ENCODE data around the gene SVBP. TPM values are rescaled to one million over a fixed set of nuclear protein-coding genes. Genes with fewer than 3 reads are reported as not detected.
A peak's percentile ranks its signal among the peaks of the same experiment; 100 is the strongest.

SVBP gene
- polyA plus RNA-seq, 4 donors: 64.8 to 77.6 (median 69.3) TPM

DNA sequence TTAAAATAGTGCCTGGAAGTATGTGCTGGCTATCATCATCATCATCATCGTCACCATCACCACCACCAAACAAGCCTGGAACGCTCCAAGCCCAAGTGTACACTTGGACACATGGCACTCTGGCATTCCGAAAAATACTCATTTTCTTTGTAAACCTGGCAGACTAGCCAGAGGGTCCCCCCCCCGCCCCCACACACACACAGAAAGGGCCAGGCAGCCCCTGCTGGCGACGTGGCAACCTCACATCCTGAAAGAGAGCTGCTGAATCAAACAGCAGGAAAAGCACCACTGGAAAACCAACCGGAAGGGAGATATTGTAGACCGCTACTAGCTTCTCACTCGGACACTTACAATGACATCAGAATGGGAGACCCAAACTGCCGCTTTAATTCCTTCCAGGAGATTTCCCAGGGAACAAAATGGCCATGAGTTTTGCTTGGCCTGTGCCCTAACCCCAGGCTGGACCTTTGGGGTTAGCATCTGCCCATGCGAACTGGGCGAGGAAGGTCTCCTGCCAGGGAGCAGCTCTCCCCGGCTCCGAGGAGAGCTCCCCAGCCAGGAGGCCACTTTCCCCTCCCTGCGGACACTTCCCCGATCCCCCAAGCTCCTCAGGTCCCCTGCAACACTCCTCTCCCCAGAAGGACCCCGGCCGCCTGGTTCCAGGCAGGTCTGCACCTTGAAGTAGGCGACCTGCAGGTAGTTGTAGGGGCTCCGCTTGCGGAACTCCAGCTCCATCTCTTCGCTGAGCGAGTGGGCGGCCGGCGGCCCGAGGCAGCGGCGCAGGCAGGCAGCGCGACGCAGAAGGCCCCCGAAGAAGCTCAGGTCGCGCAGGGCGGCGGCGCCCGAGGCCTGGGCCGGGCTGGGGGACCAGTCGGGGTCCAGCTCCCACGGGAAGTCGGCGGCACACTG is 51.1 kb downstream of the SVBP start:
- peak in 2 of 4 donors; percentile 51 to 57 for DNase-seq (ENCODE audit: low read depth in 4 of 4, low spot score in 3 of 4)

DNA sequence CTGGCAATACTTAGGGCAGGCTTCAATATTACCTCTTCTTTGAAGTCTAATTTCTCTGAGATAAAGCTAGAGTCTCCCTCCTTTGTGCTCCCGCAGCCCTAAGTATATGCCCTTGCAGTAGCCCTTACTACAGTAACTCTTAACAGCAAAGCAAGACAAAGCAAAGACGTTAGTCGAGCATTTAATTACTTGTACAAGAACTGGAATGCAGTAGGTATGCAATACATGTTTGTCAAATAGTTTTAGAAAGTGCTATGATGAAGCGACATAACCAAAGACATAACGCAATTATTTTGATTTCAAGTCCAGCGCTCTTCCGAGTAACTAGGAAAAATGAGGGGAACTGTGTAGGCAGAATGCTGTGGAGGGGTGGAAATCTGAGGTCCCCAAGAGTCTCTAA is 51.9 kb downstream of the SVBP start:
- no peak for DNase-seq (ENCODE audit: low read depth in 4 of 4, low spot score in 3 of 4)

DNA sequence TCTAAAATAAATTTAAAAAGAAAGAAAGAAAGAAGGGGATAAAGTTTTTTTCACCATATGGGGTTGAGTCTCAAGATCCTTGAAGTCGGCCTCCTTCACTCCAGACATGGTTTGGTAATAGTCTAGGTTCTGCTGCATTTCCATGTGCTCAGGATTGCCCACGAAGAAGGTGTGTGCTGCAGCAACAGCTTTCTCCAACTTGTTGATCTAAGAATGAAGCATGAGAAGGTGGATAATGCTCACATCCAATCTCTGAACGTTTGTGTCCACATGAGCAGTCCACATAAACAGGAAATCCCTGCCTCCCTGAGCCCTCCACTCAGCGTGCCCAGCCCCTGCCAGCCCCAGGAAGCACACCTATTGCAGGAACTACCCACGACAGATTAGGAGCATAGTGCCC is 54.9 kb downstream of the SVBP start:
- DNase-seq (ENCODE audit: low read depth in 4 of 4, low spot score in 3 of 4): no peak

DNA sequence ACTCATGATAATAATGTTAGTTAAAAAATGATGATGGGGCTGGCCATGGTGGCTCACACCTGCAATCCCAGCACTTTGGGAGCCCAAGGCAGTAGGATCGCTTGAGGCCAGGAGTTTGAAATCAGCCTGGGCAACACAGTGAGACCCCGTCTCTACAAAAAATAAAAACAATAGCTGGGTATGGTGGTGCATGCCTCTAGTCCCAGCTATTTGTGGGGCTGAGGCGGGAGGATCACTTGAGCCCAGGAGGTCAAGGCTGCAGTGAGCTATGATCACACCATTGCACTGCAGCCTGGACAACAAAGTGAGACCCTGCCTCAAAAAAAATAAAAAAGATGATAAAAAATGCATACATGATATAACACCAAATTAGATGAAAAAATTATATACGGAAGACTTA is 55.6 kb downstream of the SVBP start:
- DNase-seq (ENCODE audit: low read depth in 4 of 4, low spot score in 3 of 4): no peak

DNA sequence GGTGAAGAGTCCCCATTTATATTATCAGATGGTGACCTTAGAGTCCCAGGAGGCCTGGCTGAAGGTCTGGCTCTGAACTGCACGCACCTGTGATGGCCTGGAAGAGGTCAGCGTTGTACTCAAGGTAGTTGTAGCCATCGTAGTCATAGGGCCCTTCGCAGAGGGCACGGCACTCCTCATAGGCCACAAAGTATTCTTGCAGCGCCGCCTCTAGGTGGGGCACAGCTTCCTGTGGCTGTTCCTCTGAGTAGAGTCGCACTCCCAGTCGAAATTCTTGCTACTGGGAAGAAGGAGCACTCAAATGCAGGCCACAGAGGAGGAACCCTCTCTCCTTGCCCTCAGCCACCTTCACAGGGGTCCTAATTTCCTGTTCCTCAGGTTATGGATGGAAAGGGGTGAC is 58.1 kb downstream of the SVBP start:
- no peak for DNase-seq (ENCODE audit: low read depth in 4 of 4, low spot score in 3 of 4)

DNA sequence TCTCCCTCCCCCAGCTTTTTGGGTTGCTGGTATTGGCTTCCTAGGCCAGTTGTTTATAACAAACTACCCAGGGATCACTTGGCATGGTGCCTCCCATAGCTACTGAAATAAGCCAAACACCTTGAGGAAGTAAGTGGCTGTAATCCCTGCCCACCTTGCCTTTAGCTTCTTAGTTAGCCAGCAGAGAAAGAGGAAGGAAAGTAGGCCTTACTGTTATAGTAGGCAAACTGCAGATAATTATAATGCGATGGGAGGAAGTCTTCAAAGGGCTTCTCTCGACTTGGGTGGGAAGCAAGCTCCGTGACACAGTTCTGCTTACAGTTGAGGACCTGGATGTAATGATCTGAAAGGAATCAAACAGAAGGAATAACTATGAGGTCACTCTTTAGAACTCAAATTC is 58.6 kb downstream of the SVBP start:
- no peak for DNase-seq (ENCODE audit: low read depth in 4 of 4, low spot score in 3 of 4)

DNA sequence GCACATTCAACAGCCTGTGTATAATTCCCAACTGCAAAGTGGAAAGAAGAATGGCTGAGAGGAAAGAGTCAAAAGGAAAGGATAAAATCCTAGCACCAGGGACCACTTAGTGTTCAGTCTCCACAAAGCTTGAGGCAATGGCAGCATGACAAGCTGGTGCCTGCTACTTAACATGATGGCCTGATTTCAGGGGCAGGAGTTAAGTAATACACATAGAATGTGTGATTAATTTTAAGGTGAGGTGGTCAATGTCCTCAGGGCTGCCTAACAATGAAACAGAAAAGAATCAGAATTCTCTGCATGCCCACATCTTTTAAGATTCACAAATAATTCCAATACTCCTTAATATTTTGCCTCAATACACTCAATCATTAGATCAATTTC is 59.3 kb downstream of the SVBP start:
- no peak for DNase-seq (ENCODE audit: low read depth in 4 of 4, low spot score in 3 of 4)

Other genes starting within 250 kb of the SVBP start
- gene PPIH, start 159.0 kb downstream of the SVBP start, polyA plus RNA-seq (ENCODE audit: insufficient read length in 4 of 4): 10 to 100 TPM; 55.8 to 58.1 (median 56.3) TPM
- gene YBX1, start 135.0 kb downstream of the SVBP start, polyA plus RNA-seq (ENCODE audit: insufficient read length in 4 of 4): 100 to 1,000 TPM; 663 to 691 (median 683) TPM
- gene CLDN19, start 77.2 kb downstream of the SVBP start, polyA plus RNA-seq (ENCODE audit: insufficient read length in 4 of 4): 100 to 1,000 TPM in 2 of 4 donors, 10 to 100 TPM in 2; 88.5 to 111 (median 102) TPM
- gene P3H1, start 50.4 kb downstream of the SVBP start, polyA plus RNA-seq (ENCODE audit: insufficient read length in 4 of 4): 10 to 100 TPM; 68.2 to 74.0 (median 71.7) TPM
- gene C1orf50, start 50.1 kb downstream of the SVBP start, polyA plus RNA-seq (ENCODE audit: insufficient read length in 4 of 4): 10 to 100 TPM in 3 of 4 donors, 1 to 10 TPM in 1; 8.4 to 12.2 (median 11.3) TPM
- gene TMEM269, start 32.4 kb downstream of the SVBP start, polyA plus RNA-seq (ENCODE audit: insufficient read length in 4 of 4): under 1 TPM; 0.65 to 1.00 (median 0.84) TPM
- 10 to 100 TPM; 19.9 to 24.1 (median 21.6) TPM for gene ERMAP, start 275 bp downstream of the SVBP start, polyA plus RNA-seq (ENCODE audit: insufficient read length in 4 of 4)
- gene ZNF691, start 29.2 kb upstream of the SVBP start, polyA plus RNA-seq (ENCODE audit: insufficient read length in 4 of 4): 10 to 100 TPM; 19.5 to 21.4 (median 20.9) TPM
- gene SLC2A1, start 141.5 kb upstream of the SVBP start, polyA plus RNA-seq (ENCODE audit: insufficient read length in 4 of 4): 10 to 100 TPM; 36.1 to 55.3 (median 40.9) TPM

Data from right renal pelvis (tissue), 4 donors.